Panc1 (cell line): ENCODE data around the gene SLIT1.

Experiments used
- CTCF ChIP-seq: fragments of 450-650 bp; IDR thresholded peaks from 2 replicates; pipeline ENCODE4 v1.5.1; 2017; ENCODE audit warnings: mild to moderate bottlenecking
- REST ChIP-seq, 2 experiments: IDR thresholded peaks; 2 replicates each; pipeline ENCODE4 v1.6.1; 2011 to 2012; ENCODE audit warnings: low read depth in 2 of 2, control low read depth in 1 of 2, low read length in 1 of 2, mild to moderate bottlenecking in 1 of 2, moderate library complexity in 1 of 2; ENCODE audit not compliant: insufficient read depth in 1 of 2

GRCh38 chr10:97105303-97105702, 80.5 kb downstream of the SLIT1 start:
- TF ChIP-seq CTCF (no peak), REST (IDR thresholded peaks at IDR 0.05; ENCODE audit: insufficient read depth in 1 of 2, low read depth in 2 of 2, low read length in 1 of 2) (no peak)
